Heart left ventricle (tissue), 13 donors: ENCODE measurements around the gene WBP2NL.
A peak's percentile ranks its signal among the peaks of the same experiment; 100 is the strongest.

ENCODE experiments used
- POLR2A ChIP-seq, 2 donors: fragments of 450-650 bp; IDR thresholded peaks; one replicate each; pipeline ENCODE4 v1.6.1; 2017; ENCODE audit warnings: antibody characterized with exemption in 2 of 2, mild to moderate bottlenecking in 2 of 2, moderate library complexity in 2 of 2
- TF ChIP-seq, protein P1 (sequence below), 12 donors: fragments of 200-600 bp; sonication (generic) in 4 of 12; IDR thresholded peaks; one replicate each; pipeline versions ENCODE4 v1.5.0 to v1.8.0; 2018 to 2022; ENCODE audit warnings: antibody characterized with exemption in 12 of 12, mild to moderate bottlenecking in 5 of 12
- donor health status: ischemic (EF 13 %, LVEDD 7.1; RV severe dilation, severe dysfunction).
- donor health status: DM: no; HTN: yes; CAD: no.
- donor health status: DM: no; HTN: no; CAD: no.
- donor health status: ischemic (EF 25% LVEDD 6.9; RV normal size, moderate dysfunction).
- donor health status: ischemic (EF 25% LVEDD 5.7; RV mildly dilated, moderate dysfunction).
- donor health status: ischemic (EF 35%, LVEDD 5.7; RV mildly dilated, moderate dysfunction).
- donor health status: nonischemic (EF 11% LVEDD 7.7; RV severe dilation, severe dysfunction).
- donor health status: DM: yes; HTN: yes; CAD: no.
- donor health status: PGD.
- donor health status: ischemic (EF 29% LVEDD 5.4; RV normal size, mild dysfunction).
- donor health status: nonischemic (EF 23%, LVEDD 6.1; RV moderate dilation, normal function).

DNA sequence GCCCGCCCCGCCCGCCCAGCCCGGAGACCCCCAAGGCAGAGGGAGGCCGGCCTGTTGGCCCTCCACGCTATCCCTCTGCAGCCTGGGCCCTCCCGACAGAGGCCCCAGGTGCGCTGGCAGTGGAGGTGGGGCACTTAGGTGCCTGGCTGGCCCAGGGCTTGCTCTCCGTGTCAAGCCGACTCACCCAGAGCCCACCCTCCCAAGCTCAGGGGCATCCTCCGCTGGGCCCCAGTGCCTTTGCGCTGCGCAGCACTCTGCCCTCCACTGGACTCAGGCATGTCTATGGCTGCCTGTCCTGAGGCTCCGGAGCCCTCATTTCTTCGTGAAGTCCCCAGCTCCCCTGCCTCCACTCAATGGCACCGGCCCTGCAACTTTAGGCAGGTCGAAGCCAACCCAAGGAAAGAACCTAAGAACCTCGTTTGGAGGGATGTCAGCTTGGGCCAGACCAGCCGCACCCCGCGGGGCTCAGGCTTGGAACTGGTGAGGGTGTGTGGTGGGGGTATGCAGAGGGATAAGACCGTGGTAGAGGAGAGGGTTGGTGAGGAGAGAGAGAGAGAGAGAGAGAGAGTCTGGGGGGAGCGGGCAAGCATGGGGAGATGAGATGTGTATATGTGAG is 40.5 kb upstream of the WBP2NL start:
- no peak for TF ChIP-seq POLR2A (IDR thresholded peaks at IDR 0.05)
- TF ChIP-seq, protein P1, sequence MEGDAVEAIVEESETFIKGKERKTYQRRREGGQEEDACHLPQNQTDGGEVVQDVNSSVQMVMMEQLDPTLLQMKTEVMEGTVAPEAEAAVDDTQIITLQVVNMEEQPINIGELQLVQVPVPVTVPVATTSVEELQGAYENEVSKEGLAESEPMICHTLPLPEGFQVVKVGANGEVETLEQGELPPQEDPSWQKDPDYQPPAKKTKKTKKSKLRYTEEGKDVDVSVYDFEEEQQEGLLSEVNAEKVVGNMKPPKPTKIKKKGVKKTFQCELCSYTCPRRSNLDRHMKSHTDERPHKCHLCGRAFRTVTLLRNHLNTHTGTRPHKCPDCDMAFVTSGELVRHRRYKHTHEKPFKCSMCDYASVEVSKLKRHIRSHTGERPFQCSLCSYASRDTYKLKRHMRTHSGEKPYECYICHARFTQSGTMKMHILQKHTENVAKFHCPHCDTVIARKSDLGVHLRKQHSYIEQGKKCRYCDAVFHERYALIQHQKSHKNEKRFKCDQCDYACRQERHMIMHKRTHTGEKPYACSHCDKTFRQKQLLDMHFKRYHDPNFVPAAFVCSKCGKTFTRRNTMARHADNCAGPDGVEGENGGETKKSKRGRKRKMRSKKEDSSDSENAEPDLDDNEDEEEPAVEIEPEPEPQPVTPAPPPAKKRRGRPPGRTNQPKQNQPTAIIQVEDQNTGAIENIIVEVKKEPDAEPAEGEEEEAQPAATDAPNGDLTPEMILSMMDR (IDR thresholded peaks at IDR 0.05): peak in 3 of 12 donors; percentile 10 to 31 (median 11)
